Osteoblast (primary cell): ENCODE measurements around the gene CD96. TPM values are rescaled to one million over a fixed set of nuclear protein-coding genes. Genes with fewer than 3 reads are reported as not detected.

Source experiments
- DNase-seq: peaks from one replicate; pipeline ENCODE4 v3.0.0; 2011; ENCODE audit warnings: low spot score, mixed read lengths; ENCODE audit not compliant: insufficient read length; ENCODE audit errors: missing footprints
- H2AFZ ChIP-seq: 2 replicates; pipeline ENCODE4 v1.6.0; 2011; ENCODE audit warnings: mild to moderate bottlenecking, low read length
- H3K27ac ChIP-seq: 2 replicates; pipeline ENCODE4 v1.5.1; 2011; ENCODE audit warnings: mild to moderate bottlenecking, low read depth, low read length, moderate library complexity
- H3K27me3 ChIP-seq: 2 replicates; pipeline ENCODE4 v1.6.0; 2012; ENCODE audit warnings: mild to moderate bottlenecking, control low read depth, inconsistent platforms, low read length, moderate library complexity; ENCODE audit not compliant: insufficient read depth
- H3K36me3 ChIP-seq: 2 replicates; pipeline ENCODE4 v1.5.1; 2011; ENCODE audit warnings: mild to moderate bottlenecking, low read length, control low read depth, moderate library complexity; ENCODE audit not compliant: insufficient read depth
- H3K4me1 ChIP-seq: 2 replicates; pipeline ENCODE4 v1.5.1; 2011; ENCODE audit warnings: mild to moderate bottlenecking, low read length, control low read depth, moderate library complexity; ENCODE audit not compliant: insufficient read depth
- H3K4me2 ChIP-seq: 2 replicates; pipeline ENCODE4 v1.6.0; 2011; ENCODE audit warnings: mild to moderate bottlenecking, low read length; ENCODE audit not compliant: insufficient read depth
- H3K4me3 ChIP-seq: fragments of 200-600 bp; sonication (generic); 3 replicates; pipeline ENCODE4 v1.5.1; 2012; ENCODE audit warnings: mild to moderate bottlenecking, low read length, inconsistent platforms; ENCODE audit not compliant: insufficient read depth
- H3K79me2 ChIP-seq: 2 replicates; pipeline ENCODE4 v1.6.0; 2012; ENCODE audit warnings: mild to moderate bottlenecking, low read length, control low read depth, inconsistent platforms; ENCODE audit not compliant: insufficient read depth
- H3K9me3 ChIP-seq: 2 replicates; pipeline ENCODE4 v1.5.1; 2011; ENCODE audit warnings: low read depth, low read length, control low read depth
- H4K20me1 ChIP-seq: 2 replicates; pipeline ENCODE4 v1.6.0; 2012; ENCODE audit warnings: mild to moderate bottlenecking, low read length, control low read depth; ENCODE audit not compliant: insufficient read depth
- CTCF ChIP-seq: IDR thresholded peaks from 2 replicates; pipeline ENCODE4 v1.5.1; 2011; ENCODE audit warnings: mild to moderate bottlenecking, low read depth, low read length, moderate library complexity; ENCODE audit errors: extremely low read depth
- total RNA-seq: library from RNA; depleted of rRNA; stranded (reverse); fragments of >200 nt; gene quantifications from 2 replicates; pipeline ENCODE4 v1.2.3, GENCODE V29; 2012

Gene CD96
- total RNA-seq, 1 donor, result not detected

GRCh38 chr3:111701292-111701906 is 159.4 kb downstream of the CD96 start:
- Histone ChIP-seq H3K79me2 (peaks cover 11% of the 10 kb centered on the region), H3K27me3 (no peaks in the 10 kb centered on the region), H3K9me3 (no peaks in the 10 kb centered on the region), H3K4me1 (peaks cover 2% of the 10 kb centered on the region), H2AFZ (no peak overlapping the region), H3K27ac (no peak overlapping the region), H4K20me1 (no peaks in the 10 kb centered on the region), H3K4me2 (no peak overlapping the region), H3K4me3 (no peak overlapping the region), H3K36me3 (no peaks in the 10 kb centered on the region)
- no peak for DNase-seq
- TF ChIP-seq CTCF, result no peak

Other genes starting within 250 kb of the CD96 start
- gene ZBED2, start 53.1 kb downstream of the CD96 start, total RNA-seq, result under 0.01 TPM in 1 of 2 replicates, not detected in the other
- gene PLCXD2, start 132.5 kb downstream of the CD96 start, total RNA-seq, result 0.72 and 1.5 TPM in 2 replicates